Measurements from ENCODE around the gene DNAJA3.

DNAJA3 gene

DNA sequence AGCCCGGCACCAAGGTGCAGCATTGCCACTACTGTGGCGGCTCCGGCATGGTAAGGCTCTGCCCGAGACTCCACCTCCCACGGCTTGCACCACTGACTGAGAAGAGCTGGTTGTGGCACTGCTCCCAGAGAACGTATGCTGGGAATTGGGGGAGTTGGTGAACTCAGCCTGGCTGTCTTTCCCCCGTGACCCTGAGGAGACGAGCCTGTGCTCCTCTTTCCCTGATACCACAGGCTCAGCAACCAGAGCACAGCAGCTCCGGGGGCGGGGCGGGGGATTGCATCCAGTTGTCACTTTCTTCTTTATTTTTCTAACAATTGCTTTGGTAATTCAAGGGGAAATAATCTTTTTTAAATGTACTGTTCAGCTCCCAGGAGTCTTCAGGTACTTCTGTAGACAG, 16.7 kb downstream of the DNAJA3 start:
- H3K4me1 Mint-ChIP-seq = no peaks in the 10 kb centered on the region
- ATAC-seq (replicated peaks; ENCODE audit: extremely low read depth, poor library complexity, severe bottlenecking) = no peak
- no peak overlapping the region for H3K27ac Mint-ChIP-seq (ENCODE audit: low read depth)
- peaks cover 82% of the 10 kb centered on the region for H3K36me3 Mint-ChIP-seq (ENCODE audit: insufficient read depth)
- H3K4me3 Mint-ChIP-seq = no peak overlapping the region
- no peak for DNase-seq (ENCODE audit: low spot score in 2 of 2)
- no peaks in the 10 kb centered on the region for H3K27me3 Mint-ChIP-seq
- H3K9me3 Mint-ChIP-seq = no peaks in the 10 kb centered on the region

DNA sequence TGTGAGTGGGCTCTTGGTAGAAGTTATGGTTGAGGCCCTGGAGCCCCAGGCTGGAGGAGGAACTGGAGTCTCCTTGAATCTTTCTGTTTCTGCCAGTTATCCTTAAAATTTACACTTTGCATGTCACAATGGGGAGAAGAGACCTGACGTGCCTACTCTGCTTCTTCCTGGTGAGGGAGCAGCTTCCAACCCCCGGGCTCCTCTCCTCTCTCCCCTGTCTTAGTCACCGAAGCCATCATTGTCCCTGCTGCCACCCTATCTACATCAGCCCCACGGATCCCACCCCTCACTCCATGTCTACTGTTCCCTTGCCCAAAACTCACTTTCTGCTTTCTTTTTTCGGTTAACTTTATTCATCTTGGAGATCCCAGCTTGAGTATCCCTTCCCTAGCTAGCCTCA, 17.6 kb downstream of the DNAJA3 start:
- no peaks in the 10 kb centered on the region for H3K27me3 Mint-ChIP-seq
- no peak overlapping the region for H3K4me3 Mint-ChIP-seq
- no peak for DNase-seq (ENCODE audit: low spot score in 2 of 2)
- H3K27ac Mint-ChIP-seq (ENCODE audit: low read depth) = no peak overlapping the region
- H3K36me3 Mint-ChIP-seq (ENCODE audit: insufficient read depth) = peaks cover 84% of the 10 kb centered on the region
- no peaks in the 10 kb centered on the region for H3K4me1 Mint-ChIP-seq
- ATAC-seq (replicated peaks; ENCODE audit: extremely low read depth, poor library complexity, severe bottlenecking) = no peak
- H3K9me3 Mint-ChIP-seq = no peaks in the 10 kb centered on the region

DNA sequence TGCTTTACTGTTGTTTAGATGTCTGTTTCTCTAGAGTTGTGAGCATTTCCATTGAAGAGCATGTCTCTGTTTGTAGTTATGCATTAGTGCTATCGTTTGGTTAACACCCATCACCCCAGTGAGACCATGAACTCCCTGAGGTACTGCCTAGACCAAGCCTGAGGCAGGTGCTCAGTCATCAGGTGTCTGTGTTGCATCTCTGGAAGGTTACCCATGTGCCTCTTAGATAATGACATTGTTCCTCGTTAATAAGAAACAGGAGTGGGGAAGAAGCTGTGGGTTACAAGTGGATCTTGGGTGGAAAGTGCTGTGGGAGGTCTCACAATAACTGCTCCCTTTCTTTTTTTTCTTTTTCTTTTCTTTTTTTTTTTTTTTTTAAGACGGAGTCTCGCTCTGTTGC, 18.3 kb downstream of the DNAJA3 start:
- DNase-seq (ENCODE audit: low spot score in 2 of 2) (no peak), ATAC-seq (replicated peaks; ENCODE audit: extremely low read depth, poor library complexity, severe bottlenecking) (no peak)
- Mint-ChIP-seq H3K27ac (ENCODE audit: low read depth) (no peak overlapping the region), H3K4me1 (no peaks in the 10 kb centered on the region), H3K9me3 (no peaks in the 10 kb centered on the region), H3K4me3 (no peak overlapping the region), H3K36me3 (ENCODE audit: insufficient read depth) (peaks cover 81% of the 10 kb centered on the region), H3K27me3 (no peaks in the 10 kb centered on the region)

DNA sequence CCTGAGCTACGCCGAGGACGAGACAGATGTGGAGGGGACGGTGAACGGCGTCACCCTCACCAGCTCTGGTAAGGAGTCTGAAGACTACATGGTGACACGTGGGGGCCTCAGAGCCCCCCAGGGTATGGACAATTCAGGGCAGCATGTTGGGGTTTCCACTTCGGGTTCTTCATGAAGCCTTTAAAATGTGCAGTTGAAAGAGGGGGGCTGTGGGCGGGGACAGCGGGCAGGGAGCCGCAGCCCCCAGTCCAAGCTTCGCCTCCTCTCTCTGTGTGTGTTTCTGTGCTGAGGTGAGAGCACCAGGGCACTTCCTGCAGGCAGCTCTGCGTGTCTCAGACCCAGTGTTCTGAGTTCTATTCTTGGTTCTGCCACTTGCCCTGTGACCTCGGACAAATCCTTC, 24.8 kb downstream of the DNAJA3 start:
- Mint-ChIP-seq H3K27ac (ENCODE audit: low read depth) (no peak overlapping the region), H3K4me1 (no peaks in the 10 kb centered on the region), H3K36me3 (ENCODE audit: insufficient read depth) (peaks cover 59% of the 10 kb centered on the region), H3K27me3 (no peaks in the 10 kb centered on the region), H3K4me3 (no peak overlapping the region), H3K9me3 (no peaks in the 10 kb centered on the region)
- ATAC-seq (replicated peaks; ENCODE audit: extremely low read depth, poor library complexity, severe bottlenecking) (no peak), DNase-seq (ENCODE audit: low spot score in 2 of 2) (no peak)

DNA sequence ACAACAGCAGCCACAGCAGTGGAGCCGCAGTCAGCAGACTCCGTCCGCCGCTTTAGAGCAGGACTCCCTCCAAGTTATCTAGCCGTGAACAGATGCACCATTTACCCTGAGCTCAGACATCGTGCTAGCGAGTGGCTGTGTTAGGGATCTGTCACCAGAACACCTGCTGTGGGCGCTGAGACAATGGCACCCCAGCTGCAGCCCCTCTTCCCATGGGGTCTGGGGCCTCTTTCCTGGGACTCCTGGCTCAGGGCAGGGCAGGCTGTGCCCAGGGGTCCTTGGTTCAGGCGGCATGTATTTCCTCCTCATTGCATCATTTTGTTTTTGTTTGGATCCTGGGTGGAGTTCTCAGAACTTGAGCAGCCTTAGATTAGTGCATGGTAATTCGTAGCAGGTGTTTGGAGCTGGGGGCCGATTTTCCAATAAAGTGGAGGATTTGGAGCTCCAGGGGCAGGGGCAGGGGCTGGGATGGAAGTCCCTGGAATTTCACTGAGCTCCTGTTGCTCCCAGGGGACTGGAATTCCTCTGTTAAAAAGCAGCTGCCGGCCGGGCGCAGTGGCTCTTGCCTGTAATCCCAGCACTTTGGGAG, 25.4 kb downstream of the DNAJA3 start:
- no peak for ATAC-seq (replicated peaks; ENCODE audit: extremely low read depth, poor library complexity, severe bottlenecking)
- Mint-ChIP-seq H3K4me1 (no peaks in the 10 kb centered on the region), H3K9me3 (no peaks in the 10 kb centered on the region), H3K27ac (ENCODE audit: low read depth) (no peak overlapping the region), H3K36me3 (ENCODE audit: insufficient read depth) (peaks cover 56% of the 10 kb centered on the region), H3K27me3 (no peaks in the 10 kb centered on the region), H3K4me3 (no peak overlapping the region)
- DNase-seq (ENCODE audit: low spot score in 2 of 2) = no peak

DNA sequence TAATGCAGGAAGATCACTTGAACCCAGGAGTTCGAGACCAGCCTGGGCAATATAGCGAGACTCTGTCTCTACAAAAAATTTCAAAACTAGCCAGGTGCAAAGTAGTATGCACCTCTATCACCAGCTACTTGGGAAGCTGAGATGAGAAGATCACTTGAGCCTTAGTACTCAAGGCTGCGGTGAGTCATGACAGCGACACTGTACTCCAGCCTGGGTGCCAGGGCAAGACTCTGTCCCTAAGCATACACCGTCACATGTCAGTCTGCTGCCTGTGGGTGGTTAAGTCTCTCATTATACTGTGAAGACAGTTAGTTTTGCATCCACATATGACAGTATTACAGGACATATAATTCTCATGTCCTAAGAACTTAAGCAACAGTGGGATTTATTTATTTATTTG, 27.0 kb downstream of the DNAJA3 start:
- H3K9me3 Mint-ChIP-seq = no peaks in the 10 kb centered on the region
- H3K27ac Mint-ChIP-seq (ENCODE audit: low read depth) = peak overlapping the region; percentile 60
- ATAC-seq (replicated peaks; ENCODE audit: extremely low read depth, poor library complexity, severe bottlenecking) = no peak
- peaks cover 50% of the 10 kb centered on the region for H3K36me3 Mint-ChIP-seq (ENCODE audit: insufficient read depth)
- H3K4me3 Mint-ChIP-seq = no peak overlapping the region
- peaks cover 5% of the 10 kb centered on the region for H3K4me1 Mint-ChIP-seq
- DNase-seq (ENCODE audit: low spot score in 2 of 2) = no peak
- no peaks in the 10 kb centered on the region for H3K27me3 Mint-ChIP-seq

DNA sequence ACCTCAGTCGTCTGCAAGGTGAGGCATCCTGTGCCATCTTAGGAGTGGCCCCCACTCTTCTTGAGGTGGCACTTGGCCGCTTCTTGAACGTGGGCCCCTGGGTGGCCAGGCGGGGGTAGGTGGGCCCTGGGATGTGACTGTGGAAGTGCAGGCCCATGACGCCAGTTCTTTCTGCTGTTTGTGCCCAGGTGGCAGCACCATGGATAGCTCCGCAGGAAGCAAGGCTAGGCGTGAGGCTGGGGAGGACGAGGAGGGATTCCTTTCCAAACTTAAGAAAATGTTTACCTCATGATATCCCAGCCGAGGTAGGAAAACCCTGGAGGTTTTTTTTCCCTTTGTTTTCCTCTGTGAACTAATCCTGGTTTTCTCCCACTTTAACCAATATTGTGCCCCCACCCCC, 29.0 kb downstream of the DNAJA3 start:
- Mint-ChIP-seq H3K27ac (ENCODE audit: low read depth) (no peak overlapping the region), H3K36me3 (ENCODE audit: insufficient read depth) (peaks cover 39% of the 10 kb centered on the region), H3K4me3 (no peak overlapping the region), H3K27me3 (no peaks in the 10 kb centered on the region), H3K9me3 (no peaks in the 10 kb centered on the region), H3K4me1 (peaks cover 14% of the 10 kb centered on the region)
- no peak for DNase-seq (ENCODE audit: low spot score in 2 of 2)
- no peak for ATAC-seq (replicated peaks; ENCODE audit: extremely low read depth, poor library complexity, severe bottlenecking)

DNA sequence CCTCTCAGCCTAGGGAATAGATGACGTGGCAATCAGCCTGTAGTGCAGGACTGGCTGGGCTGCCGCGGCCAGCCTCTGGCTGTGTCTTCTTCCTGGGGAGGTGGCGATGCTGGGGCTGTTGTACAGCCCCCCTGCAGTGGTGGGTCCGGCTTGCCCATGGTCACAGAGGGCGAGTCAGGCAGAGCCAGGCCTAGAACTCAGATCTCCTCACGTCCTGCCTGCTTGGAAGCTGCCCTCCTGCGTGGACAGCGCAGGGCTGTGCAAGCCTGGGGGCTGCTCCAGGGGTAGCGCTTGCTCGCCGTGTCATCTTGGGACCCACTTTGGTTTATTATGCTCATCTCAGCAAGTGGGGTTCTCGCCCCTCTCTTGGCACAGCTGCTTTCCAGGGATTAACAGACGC, 29.4 kb downstream of the DNAJA3 start:
- no peak overlapping the region for H3K4me3 Mint-ChIP-seq
- no peak overlapping the region for H3K27ac Mint-ChIP-seq (ENCODE audit: low read depth)
- H3K4me1 Mint-ChIP-seq = peaks cover 14% of the 10 kb centered on the region
- DNase-seq (ENCODE audit: low spot score in 2 of 2) = no peak
- no peaks in the 10 kb centered on the region for H3K9me3 Mint-ChIP-seq
- H3K27me3 Mint-ChIP-seq = no peaks in the 10 kb centered on the region
- peaks cover 40% of the 10 kb centered on the region for H3K36me3 Mint-ChIP-seq (ENCODE audit: insufficient read depth)
- ATAC-seq (replicated peaks; ENCODE audit: extremely low read depth, poor library complexity, severe bottlenecking) = no peak

DNA sequence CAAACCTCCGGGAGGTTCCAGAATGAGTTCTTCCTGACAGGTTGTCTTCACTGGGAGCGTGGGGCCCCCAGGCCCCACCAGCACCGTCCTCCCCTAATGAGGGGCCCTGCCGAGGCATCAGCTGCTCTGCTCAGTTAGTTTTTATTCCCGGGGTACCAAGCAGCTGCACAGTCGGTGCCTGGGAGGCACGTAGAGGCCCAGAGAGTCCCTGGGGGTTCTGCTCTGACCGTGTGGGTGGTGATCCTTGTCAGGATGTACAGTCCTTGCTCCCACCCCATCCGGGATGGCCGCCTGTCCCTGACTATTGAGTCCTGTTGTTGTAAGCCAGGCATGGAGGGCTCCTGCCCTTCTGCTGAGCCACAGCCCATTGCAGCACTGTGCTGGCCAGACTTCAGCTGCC, 30.3 kb downstream of the DNAJA3 start:
- Mint-ChIP-seq H3K4me1 (peaks cover 18% of the 10 kb centered on the region), H3K36me3 (ENCODE audit: insufficient read depth) (peaks cover 32% of the 10 kb centered on the region), H3K27ac (ENCODE audit: low read depth) (no peak overlapping the region), H3K27me3 (no peaks in the 10 kb centered on the region), H3K9me3 (no peaks in the 10 kb centered on the region), H3K4me3 (no peak overlapping the region)
- no peak for DNase-seq (ENCODE audit: low spot score in 2 of 2)
- ATAC-seq (replicated peaks; ENCODE audit: extremely low read depth, poor library complexity, severe bottlenecking) = no peak

DNA sequence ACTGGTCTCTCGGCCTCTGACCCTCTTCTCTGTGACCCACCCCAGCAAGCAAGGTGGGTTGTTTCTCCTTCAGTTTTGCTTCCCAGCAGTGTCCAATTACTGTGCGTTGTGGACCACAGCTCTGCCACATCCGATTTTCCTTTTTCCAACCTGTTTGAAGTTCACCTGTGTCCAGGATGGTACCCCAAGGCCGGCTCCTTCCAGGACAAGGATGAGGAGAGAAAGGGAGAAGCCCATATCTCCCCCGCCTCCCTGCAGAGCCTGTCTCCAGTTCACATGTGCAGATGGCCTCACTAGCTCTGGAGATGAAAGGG, 35.2 kb downstream of the DNAJA3 start:
- Mint-ChIP-seq H3K27me3 (no peaks in the 10 kb centered on the region), H3K27ac (ENCODE audit: low read depth) (peak overlapping the region; percentile 88), H3K36me3 (ENCODE audit: insufficient read depth) (peaks cover 29% of the 10 kb centered on the region), H3K9me3 (no peaks in the 10 kb centered on the region), H3K4me3 (no peak overlapping the region), H3K4me1 (peaks cover 32% of the 10 kb centered on the region)
- no peak for ATAC-seq (replicated peaks; ENCODE audit: extremely low read depth, poor library complexity, severe bottlenecking)
- DNase-seq (ENCODE audit: low spot score in 2 of 2) = no peak

DNA sequence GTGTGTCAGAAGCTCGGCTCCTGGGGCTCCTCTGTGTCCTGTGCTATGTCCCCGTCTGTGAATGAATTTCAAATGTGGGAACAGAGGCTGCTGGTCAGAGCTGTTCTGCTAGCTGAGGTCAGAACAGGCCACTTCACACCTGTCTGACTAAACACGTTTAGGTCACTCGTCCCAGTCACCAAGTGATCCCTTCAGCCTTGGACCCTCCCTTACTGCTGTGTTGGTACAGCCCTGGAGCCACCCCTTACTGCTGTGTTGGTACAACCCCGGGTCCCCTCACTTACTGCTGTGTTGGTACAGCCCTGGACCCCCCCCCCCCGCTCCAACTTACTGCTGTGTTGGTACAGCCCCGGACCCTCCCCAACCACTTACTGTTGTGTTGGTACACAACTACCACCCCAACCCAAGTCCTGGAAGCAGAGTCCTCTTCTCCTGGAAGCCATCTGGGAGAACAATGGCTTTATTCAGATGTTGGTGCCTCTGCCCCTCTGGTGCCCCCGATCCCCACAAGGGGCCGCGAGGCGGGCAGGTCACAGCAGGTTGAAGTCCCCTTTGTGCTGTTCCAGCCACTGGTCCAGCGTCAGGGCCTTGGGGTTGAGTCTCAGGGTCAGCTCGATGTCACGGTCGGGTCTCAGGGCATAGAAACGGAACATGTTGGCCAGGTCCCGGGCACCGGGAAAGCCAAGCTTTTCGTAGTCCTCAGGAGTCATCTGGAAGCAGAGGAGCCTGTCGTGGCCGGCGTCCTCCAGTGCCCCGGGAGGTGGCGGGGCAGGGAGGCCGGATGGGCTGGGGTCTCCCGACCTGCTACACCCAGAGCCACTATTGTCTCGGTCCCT, 35.8 kb downstream of the DNAJA3 start:
- Mint-ChIP-seq H3K9me3 (no peaks in the 10 kb centered on the region), H3K4me1 (peaks cover 38% of the 10 kb centered on the region), H3K27me3 (no peaks in the 10 kb centered on the region), H3K4me3 (no peak overlapping the region), H3K27ac (ENCODE audit: low read depth) (peak overlapping the region; percentile 88), H3K36me3 (ENCODE audit: insufficient read depth) (peaks cover 33% of the 10 kb centered on the region)
- no peak for DNase-seq (ENCODE audit: low spot score in 2 of 2)
- ATAC-seq (replicated peaks; ENCODE audit: extremely low read depth, poor library complexity, severe bottlenecking) = no peak

DNA sequence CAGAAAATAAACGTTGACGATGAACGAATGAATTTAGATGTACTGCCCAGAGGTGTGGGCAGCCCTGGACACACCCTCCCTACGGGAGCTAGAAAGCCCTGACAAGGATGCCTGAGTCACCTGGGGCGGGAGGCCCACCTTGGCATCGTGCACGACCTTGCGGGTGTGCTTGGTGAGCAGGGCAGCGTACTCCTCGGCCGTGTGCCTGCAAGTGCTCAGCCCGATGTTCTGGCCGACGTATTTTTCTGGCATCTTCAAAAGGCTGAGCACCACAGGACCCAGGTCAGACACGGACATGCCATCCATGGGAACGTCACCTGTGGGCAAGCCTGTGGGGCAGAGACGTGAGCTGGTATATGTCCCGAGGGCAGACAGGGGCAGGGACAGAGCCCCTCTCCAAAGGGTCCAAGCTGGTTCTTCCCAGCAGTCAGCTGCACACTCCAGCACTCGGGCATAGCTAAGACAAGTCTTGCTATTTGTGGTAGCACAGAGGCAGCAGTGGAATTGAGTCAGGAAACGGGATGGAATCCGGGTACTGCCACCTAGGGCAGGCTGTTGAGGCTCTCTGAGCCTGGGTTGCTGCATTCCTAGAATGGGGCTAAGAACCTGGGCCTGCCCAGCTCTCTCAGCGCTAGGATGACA, 38.0 kb downstream of the DNAJA3 start:
- ATAC-seq (replicated peaks; ENCODE audit: extremely low read depth, poor library complexity, severe bottlenecking) (no peak), DNase-seq (ENCODE audit: low spot score in 2 of 2) (no peak)
- H3K4me3 Mint-ChIP-seq = peak overlapping the region; percentile 16
- H3K27ac Mint-ChIP-seq (ENCODE audit: low read depth) = peak overlapping the region; percentile 90
- no peaks in the 10 kb centered on the region for H3K27me3 Mint-ChIP-seq
- no peaks in the 10 kb centered on the region for H3K9me3 Mint-ChIP-seq
- H3K36me3 Mint-ChIP-seq (ENCODE audit: insufficient read depth) = peaks cover 37% of the 10 kb centered on the region
- H3K4me1 Mint-ChIP-seq = peaks cover 40% of the 10 kb centered on the region

Measured in central memory CD8-positive, alpha-beta T cell (primary cell).